ENCODE results near the gene JMJD8. TPM values are rescaled to one million over a fixed set of nuclear protein-coding genes. Genes with fewer than 3 reads are reported as not detected.

JMJD8 gene
- total RNA-seq, 1 donor = 42.8 TPM

DNA sequence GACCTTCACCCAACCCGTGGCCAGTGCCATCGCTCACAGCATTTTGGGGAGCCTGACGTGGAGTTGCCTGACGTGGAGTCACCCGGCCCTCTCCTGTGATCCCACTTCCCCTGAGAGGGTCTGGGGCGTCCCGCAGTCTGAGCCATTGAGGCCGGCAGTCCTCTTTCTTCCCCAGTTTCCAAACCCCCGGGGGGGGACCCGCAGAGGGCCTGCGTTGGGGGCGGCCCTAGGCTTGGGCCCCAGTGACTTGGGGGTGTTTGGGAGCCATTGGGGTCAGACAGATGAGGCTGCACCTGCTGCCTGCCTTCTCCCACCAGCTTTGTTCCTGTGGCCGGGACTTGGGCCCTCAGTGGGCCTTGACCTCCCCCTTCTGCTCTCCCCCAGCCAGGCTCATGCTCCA lies 14.5 kb downstream of the JMJD8 start:
- no peak for TF ChIP-seq CTCF (IDR thresholded peaks at IDR 0.05; ENCODE audit: insufficient read depth, low read length)
- DNase-seq (ENCODE audit: low read depth) = no peak
- H3K4me3 ChIP-seq (ENCODE audit: low read depth, low read length) = peak overlapping the region; percentile 83

GRCh38 chr16:668519-669171 lies 15.5 kb downstream of the JMJD8 start:
- no peak for TF ChIP-seq CTCF (IDR thresholded peaks at IDR 0.05; ENCODE audit: insufficient read depth, low read length)
- DNase-seq (ENCODE audit: low read depth) = no peak
- peak overlapping the region; percentile 83 for H3K4me3 ChIP-seq (ENCODE audit: low read depth, low read length)

DNA sequence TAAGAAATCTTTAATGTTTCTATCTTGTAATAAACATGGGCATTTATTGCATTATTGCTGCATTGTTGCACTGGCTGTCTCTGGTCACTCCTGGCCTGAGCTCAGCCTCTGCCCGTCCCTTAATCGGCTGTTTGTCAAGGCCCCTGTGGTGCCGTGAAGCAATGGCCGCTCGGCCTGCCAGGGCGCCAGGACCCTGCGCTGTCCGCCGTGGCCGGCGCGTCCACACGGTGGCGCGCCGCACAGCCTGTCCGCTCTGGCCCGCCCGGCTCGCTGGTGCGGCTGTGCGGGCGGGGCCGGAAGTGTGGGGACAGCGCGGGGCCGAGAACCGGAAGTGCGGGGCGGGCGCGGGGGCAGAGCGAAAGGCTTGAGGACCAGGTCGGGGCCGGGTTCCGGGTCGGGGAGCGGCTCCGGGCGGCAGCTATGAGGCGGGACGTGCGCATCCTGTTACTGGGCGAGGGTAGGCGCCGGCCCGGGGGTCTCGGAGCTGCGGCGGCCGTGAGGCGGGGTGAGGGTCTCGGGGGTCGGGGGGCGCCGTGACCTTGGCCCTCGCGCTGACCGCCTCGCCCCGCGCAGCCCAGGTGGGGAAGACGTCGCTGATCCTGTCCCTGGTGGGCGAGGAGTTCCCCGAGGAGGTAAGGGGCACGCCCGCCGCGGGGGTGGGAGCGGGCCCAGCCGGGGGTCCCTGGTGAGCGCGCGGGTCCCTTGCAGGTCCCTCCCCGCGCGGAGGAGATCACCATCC lies 16.2 kb downstream of the JMJD8 start, which contains the start of gene RHOT2:
RHOT2 (plus strand) TSS at position 353 of the 739 bp plus-strand sequence; CDS start at position 421, 68 bp downstream.
- H3K4me3 ChIP-seq (ENCODE audit: low read depth, low read length) = peak within 1 kb of the TSS; percentile 83
- peak; percentile 52 for TF ChIP-seq CTCF (IDR thresholded peaks at IDR 0.05; ENCODE audit: insufficient read depth, low read length)
- DNase-seq (ENCODE audit: low read depth) = peak; percentile 82

GRCh38 chr16:667113-667779 lies 16.9 kb downstream of the JMJD8 start:
- H3K4me3 ChIP-seq (ENCODE audit: low read depth, low read length) = no peak overlapping the region
- no peak for DNase-seq (ENCODE audit: low read depth)
- no peak for TF ChIP-seq CTCF (IDR thresholded peaks at IDR 0.05; ENCODE audit: insufficient read depth, low read length)

DNA sequence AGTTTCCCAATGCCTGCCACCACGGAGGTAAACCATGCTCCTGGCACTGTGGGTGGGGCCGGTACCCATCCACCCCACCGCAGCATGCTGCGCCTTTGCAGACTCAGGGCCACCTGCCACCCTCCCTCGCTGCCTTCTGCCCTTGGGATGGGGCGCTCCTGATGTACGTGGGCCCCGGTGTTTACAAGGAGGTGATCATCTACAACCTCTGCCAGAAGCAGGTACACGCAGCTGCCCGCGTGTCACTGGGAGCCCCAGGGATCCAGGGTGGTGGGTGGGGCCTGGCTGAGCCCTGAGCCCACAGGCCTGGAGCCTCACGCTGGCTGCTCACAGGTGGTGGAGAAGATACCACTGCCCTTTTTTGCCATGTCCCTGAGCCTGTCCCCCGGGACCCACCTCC lies 17.6 kb downstream of the JMJD8 start:
- no peak for TF ChIP-seq CTCF (IDR thresholded peaks at IDR 0.05; ENCODE audit: insufficient read depth, low read length)
- no peak for DNase-seq (ENCODE audit: low read depth)
- H3K4me3 ChIP-seq (ENCODE audit: low read depth, low read length) = no peak overlapping the region

DNA sequence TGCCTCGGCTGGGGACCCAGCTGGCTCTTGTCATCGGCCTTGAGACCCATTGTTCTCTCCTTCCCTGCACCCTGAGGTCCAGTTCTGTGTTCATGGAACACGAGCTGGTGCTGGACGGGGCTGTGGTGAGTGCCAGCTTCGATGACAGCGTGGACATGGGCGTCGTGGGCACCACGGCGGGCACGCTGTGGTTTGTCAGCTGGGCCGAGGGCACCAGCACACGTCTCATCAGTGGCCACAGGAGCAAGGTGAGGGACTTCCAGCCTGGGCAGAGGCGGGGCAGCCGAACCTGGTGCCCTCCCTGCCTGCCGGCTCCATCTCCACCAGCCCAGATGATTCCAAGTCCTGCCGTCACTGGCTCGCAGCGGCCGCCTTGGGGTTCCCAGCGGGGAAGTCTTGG lies 21.5 kb downstream of the JMJD8 start:
- DNase-seq (ENCODE audit: low read depth) = no peak
- TF ChIP-seq CTCF (IDR thresholded peaks at IDR 0.05; ENCODE audit: insufficient read depth, low read length) = no peak
- H3K4me3 ChIP-seq (ENCODE audit: low read depth, low read length) = no peak overlapping the region
